Testis (tissue), 2 donors: ENCODE data around the gene COL4A1.

Experiments used
- POLR2A ChIP-seq: fragments of 450-650 bp; IDR thresholded peaks from one replicate; pipeline ENCODE4 v1.6.1; 2017; ENCODE audit warnings: antibody characterized with exemption, mild to moderate bottlenecking, moderate library complexity
- TF ChIP-seq, protein P1 (sequence below), 3 experiments: fragments of 450-650 bp in 2 of 3; fragments of 200-600 bp in 1 of 3; sonication (generic) in 1 of 3; IDR thresholded peaks; one replicate each; pipeline ENCODE4 v1.5.1; 2016 to 2019; ENCODE audit warnings: antibody characterized with exemption in 3 of 3, mild to moderate bottlenecking in 2 of 3, moderate library complexity in 1 of 3

- TF ChIP-seq, protein P1, sequence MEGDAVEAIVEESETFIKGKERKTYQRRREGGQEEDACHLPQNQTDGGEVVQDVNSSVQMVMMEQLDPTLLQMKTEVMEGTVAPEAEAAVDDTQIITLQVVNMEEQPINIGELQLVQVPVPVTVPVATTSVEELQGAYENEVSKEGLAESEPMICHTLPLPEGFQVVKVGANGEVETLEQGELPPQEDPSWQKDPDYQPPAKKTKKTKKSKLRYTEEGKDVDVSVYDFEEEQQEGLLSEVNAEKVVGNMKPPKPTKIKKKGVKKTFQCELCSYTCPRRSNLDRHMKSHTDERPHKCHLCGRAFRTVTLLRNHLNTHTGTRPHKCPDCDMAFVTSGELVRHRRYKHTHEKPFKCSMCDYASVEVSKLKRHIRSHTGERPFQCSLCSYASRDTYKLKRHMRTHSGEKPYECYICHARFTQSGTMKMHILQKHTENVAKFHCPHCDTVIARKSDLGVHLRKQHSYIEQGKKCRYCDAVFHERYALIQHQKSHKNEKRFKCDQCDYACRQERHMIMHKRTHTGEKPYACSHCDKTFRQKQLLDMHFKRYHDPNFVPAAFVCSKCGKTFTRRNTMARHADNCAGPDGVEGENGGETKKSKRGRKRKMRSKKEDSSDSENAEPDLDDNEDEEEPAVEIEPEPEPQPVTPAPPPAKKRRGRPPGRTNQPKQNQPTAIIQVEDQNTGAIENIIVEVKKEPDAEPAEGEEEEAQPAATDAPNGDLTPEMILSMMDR (IDR thresholded peaks at IDR 0.05) = no peak
- no peak for TF ChIP-seq POLR2A
Measured at GRCh38 chr13:110131424-110131823, 175.5 kb downstream of the COL4A1 start.
